ENCODE data around the gene ARHGEF26. TPM values are rescaled to one million over a fixed set of nuclear protein-coding genes. Genes with fewer than 3 reads are reported as not detected.
A peak's percentile ranks its signal among the peaks of the same experiment; 100 is the strongest.

Gene ARHGEF26
- total and polyA plus RNA-seq, 2 experiments from 2014 or later: 9.4 to 16.9 TPM

DNA sequence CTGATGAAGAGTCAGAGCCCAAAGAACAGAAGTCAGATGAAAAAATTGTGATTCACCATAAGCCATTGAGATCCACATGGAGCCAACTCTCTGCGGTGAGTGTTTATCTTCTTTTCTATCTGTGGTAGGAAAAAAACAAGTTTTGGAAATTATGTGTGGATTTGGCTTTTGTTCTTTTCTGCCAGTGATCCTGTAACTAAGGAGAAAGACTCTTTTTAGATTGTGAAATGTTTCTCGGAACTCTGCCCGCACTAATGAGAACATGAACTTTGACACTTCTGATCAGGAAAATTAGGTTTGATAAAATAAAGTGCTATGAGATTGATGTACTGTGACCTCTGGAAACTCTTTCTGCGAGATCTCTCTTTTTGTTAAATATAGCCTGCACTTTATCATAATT, 8.4 kb downstream of the ARHGEF26 start (continued):
- TF ChIP-seq, protein P1, sequence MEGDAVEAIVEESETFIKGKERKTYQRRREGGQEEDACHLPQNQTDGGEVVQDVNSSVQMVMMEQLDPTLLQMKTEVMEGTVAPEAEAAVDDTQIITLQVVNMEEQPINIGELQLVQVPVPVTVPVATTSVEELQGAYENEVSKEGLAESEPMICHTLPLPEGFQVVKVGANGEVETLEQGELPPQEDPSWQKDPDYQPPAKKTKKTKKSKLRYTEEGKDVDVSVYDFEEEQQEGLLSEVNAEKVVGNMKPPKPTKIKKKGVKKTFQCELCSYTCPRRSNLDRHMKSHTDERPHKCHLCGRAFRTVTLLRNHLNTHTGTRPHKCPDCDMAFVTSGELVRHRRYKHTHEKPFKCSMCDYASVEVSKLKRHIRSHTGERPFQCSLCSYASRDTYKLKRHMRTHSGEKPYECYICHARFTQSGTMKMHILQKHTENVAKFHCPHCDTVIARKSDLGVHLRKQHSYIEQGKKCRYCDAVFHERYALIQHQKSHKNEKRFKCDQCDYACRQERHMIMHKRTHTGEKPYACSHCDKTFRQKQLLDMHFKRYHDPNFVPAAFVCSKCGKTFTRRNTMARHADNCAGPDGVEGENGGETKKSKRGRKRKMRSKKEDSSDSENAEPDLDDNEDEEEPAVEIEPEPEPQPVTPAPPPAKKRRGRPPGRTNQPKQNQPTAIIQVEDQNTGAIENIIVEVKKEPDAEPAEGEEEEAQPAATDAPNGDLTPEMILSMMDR (conservative IDR thresholded peaks at IDR 0.05; ENCODE audit: low read depth in 2 of 2): no peak
- TF ChIP-seq, protein P2, sequence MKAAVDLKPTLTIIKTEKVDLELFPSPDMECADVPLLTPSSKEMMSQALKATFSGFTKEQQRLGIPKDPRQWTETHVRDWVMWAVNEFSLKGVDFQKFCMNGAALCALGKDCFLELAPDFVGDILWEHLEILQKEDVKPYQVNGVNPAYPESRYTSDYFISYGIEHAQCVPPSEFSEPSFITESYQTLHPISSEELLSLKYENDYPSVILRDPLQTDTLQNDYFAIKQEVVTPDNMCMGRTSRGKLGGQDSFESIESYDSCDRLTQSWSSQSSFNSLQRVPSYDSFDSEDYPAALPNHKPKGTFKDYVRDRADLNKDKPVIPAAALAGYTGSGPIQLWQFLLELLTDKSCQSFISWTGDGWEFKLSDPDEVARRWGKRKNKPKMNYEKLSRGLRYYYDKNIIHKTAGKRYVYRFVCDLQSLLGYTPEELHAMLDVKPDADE (IDR thresholded peaks at IDR 0.05): no peak
- TF ChIP-seq ZNF331 (CRISPR knock-in tag; IDR thresholded peaks at IDR 0.05; ENCODE audit: low read depth): no peak
- TF ChIP-seq ZNF114 (CRISPR knock-in tag; IDR thresholded peaks at IDR 0.05): no peak
- no peak for TF ChIP-seq EZH2 (IDR thresholded peaks at IDR 0.05; ENCODE audit: low read depth, unreplicated experiment)
- no peak for TF ChIP-seq EZH2phosphoT487 (IDR thresholded peaks at IDR 0.05; ENCODE audit: unreplicated experiment)
- TF ChIP-seq JUNB (IDR thresholded peaks at IDR 0.05; ENCODE audit: unreplicated experiment): no peak

DNA sequence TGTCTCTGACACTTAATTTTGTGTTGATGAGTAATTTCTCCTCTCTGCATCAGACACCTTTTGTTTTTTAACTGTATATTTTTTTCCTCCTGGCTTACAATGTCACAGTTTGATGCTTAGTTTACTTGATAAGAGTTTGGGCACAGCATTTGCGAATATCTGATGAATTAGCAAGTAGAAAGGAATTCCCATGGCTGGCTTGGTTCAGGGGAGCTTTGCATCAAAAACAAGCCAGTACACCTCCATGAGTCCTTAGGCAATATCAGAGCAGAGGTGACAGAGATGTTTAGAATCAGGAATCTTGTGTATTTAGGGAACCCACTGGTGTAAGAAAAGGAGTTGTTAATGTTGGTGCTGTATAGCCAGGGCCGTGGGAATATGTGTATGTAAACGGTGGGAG, 9.3 kb downstream of the ARHGEF26 start:
- H3K36me3 ChIP-seq (ENCODE audit: insufficient read depth): no peaks in the 10 kb centered on the region
- H3K27me3 ChIP-seq (ENCODE audit: insufficient read depth): no peaks in the 10 kb centered on the region
- H3K4me1 ChIP-seq (ENCODE audit: insufficient read depth): peaks cover 12% of the 10 kb centered on the region
- no peak overlapping the region for H3K4me2 ChIP-seq
- H3K27ac ChIP-seq (ENCODE audit: low read depth): no peak overlapping the region
- Mint-ChIP-seq H3K27ac (peak overlapping the region; percentile 75), H3K36me3 (ENCODE audit: low read depth) (peaks cover 16% of the 10 kb centered on the region; the same call in 2 of the 3 replicates), H3K4me3 (no peak overlapping the region), H3K9me3 (no peaks in the 10 kb centered on the region), H3K4me1 (peaks cover 25% of the 10 kb centered on the region), H3K27me3 (ENCODE audit: insufficient read depth, low read depth, poor library complexity) (peaks cover 2% of the 10 kb centered on the region)
- no peaks in the 10 kb centered on the region for H3F3A ChIP-seq (replicated peaks; ENCODE audit: low read depth)
- ATAC-seq: no peak; the same call in 1 of the 3 replicates
- no peak overlapping the region for H3K4me3 ChIP-seq
- peaks cover 5% of the 10 kb centered on the region for H4K20me1 ChIP-seq (replicated peaks; ENCODE audit: insufficient read depth)
- peaks cover 30% of the 10 kb centered on the region for H3K79me2 ChIP-seq (replicated peaks; ENCODE audit: insufficient read depth)
- DNase-seq (ENCODE audit: low spot score): no peak
- H2AFZ ChIP-seq: no peak overlapping the region
- H3K9me2 ChIP-seq (ENCODE audit: insufficient read depth): no peaks in the 10 kb centered on the region
- TF ChIP-seq ZNF331 (CRISPR knock-in tag; IDR thresholded peaks at IDR 0.05; ENCODE audit: low read depth) (no peak), EZH2 (IDR thresholded peaks at IDR 0.05; ENCODE audit: low read depth, unreplicated experiment) (no peak), EZH2phosphoT487 (IDR thresholded peaks at IDR 0.05; ENCODE audit: unreplicated experiment) (no peak), POLR2AphosphoS5 (IDR thresholded peaks at IDR 0.05; ENCODE audit: low read depth) (no peak), ZNF114 (CRISPR knock-in tag; IDR thresholded peaks at IDR 0.05) (no peak), NANOG (IDR thresholded peaks at IDR 0.05; ENCODE audit: borderline replicate concordance) (no peak)
- TF ChIP-seq, protein P3, sequence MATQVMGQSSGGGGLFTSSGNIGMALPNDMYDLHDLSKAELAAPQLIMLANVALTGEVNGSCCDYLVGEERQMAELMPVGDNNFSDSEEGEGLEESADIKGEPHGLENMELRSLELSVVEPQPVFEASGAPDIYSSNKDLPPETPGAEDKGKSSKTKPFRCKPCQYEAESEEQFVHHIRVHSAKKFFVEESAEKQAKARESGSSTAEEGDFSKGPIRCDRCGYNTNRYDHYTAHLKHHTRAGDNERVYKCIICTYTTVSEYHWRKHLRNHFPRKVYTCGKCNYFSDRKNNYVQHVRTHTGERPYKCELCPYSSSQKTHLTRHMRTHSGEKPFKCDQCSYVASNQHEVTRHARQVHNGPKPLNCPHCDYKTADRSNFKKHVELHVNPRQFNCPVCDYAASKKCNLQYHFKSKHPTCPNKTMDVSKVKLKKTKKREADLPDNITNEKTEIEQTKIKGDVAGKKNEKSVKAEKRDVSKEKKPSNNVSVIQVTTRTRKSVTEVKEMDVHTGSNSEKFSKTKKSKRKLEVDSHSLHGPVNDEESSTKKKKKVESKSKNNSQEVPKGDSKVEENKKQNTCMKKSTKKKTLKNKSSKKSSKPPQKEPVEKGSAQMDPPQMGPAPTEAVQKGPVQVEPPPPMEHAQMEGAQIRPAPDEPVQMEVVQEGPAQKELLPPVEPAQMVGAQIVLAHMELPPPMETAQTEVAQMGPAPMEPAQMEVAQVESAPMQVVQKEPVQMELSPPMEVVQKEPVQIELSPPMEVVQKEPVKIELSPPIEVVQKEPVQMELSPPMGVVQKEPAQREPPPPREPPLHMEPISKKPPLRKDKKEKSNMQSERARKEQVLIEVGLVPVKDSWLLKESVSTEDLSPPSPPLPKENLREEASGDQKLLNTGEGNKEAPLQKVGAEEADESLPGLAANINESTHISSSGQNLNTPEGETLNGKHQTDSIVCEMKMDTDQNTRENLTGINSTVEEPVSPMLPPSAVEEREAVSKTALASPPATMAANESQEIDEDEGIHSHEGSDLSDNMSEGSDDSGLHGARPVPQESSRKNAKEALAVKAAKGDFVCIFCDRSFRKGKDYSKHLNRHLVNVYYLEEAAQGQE (IDR thresholded peaks at IDR 0.05; ENCODE audit: unreplicated experiment): no peak
- TF ChIP-seq, protein P2 (IDR thresholded peaks at IDR 0.05): no peak
- TF ChIP-seq, protein P1 (conservative IDR thresholded peaks at IDR 0.05; ENCODE audit: low read depth in 2 of 2): no peak

Measured in GM23338 (cell line).